HEK293 (cell line): Measurements from ENCODE around the gene ZNF722.

Experiments
- ZNF362 ChIP-seq: fragments of 450-650 bp; formaldehyde crosslinking; IDR thresholded peaks from 2 replicates; pipeline ENCODE4 v1.5.1; 2016; ENCODE audit warnings: missing biosample characterization, missing genetic modification characterization
- ZNF518A ChIP-seq: fragments of 450-650 bp; formaldehyde crosslinking; conservative IDR thresholded peaks from 2 replicates; pipeline ENCODE4 v1.5.1; 2016; ENCODE audit warnings: low read depth, missing biosample characterization, missing genetic modification characterization
- ZNF548 ChIP-seq: fragments of 450-650 bp; formaldehyde crosslinking; IDR thresholded peaks from 2 replicates; pipeline ENCODE4 v1.5.1; 2016; ENCODE audit warnings: missing biosample characterization, missing genetic modification characterization
- ZNF558 ChIP-seq: fragments of 450-650 bp; formaldehyde crosslinking; IDR thresholded peaks from 2 replicates; pipeline ENCODE4 v1.5.1; 2016; ENCODE audit warnings: missing biosample characterization, missing genetic modification characterization
- ZNF677 ChIP-seq: fragments of 450-650 bp; IDR thresholded peaks from 2 replicates; pipeline ENCODE4 v1.5.0; 2018; ENCODE audit warnings: missing biosample characterization, mild to moderate bottlenecking, missing genetic modification characterization, moderate library complexity

GRCh38 chr7:63998549-63998948, at the start of gene ZNF722:
- TF ChIP-seq ZNF558 (no peak), ZNF362 (tag by site-specific recombination) (no peak), ZNF548 (no peak), ZNF518A (tag by site-specific recombination) (no peak), ZNF677 (tag by site-specific recombination) (no peak)
